ENCODE data around the gene PIP5K1C. TPM values are rescaled to one million over a fixed set of nuclear protein-coding genes. Genes with fewer than 3 reads are reported as not detected.

PIP5K1C gene
- total and polyA plus RNA-seq, 10 of the 15 experiments (the other 5 are each of a cell fraction or from before 2014, with no cell fraction given), result 0.39 to 19.6 (median 5.3) TPM

- Histone ChIP-seq H3K79me2 (ENCODE audit: control insufficient read depth, insufficient read depth, low read length) (peaks cover 16% of the 10 kb centered on the region), H4K20me1 (ENCODE audit: control insufficient read depth, insufficient read depth) (no peaks in the 10 kb centered on the region), H3K4me2 (ENCODE audit: control insufficient read depth, insufficient read depth) (peak overlapping the region; percentile 93), H3K4me1 (ENCODE audit: control insufficient read depth, insufficient read depth, low read length) (peaks cover 28% of the 10 kb centered on the region), H3K36me3 (ENCODE audit: control insufficient read depth in 2 of 2, insufficient read depth in 2 of 2, low read length in 1 of 2) (peaks cover 3 to 5% of the 10 kb centered on the region in 2 experiments; a peak in 3 of 4 replicates), H3K27ac (ENCODE audit: control insufficient read depth, insufficient read depth) (peak overlapping the region; percentile 68), H2AFZ (ENCODE audit: control insufficient read depth, low read depth, low read length) (peak overlapping the region; percentile 13; the same call in 1 of the 2 replicates), H3K9ac (ENCODE audit: control insufficient read depth, insufficient read depth, low read length) (peak overlapping the region; percentile 68; the same call in 1 of the 2 replicates), H3K4me3 (peak overlapping the region; percentile 74; the same call in 1 of the 2 replicates), H3K27me3 (replicated peaks in 1 of 2; ENCODE audit: control insufficient read depth in 2 of 2, insufficient read depth in 2 of 2, low read length in 1 of 2) (no peaks in the 10 kb centered on the region), H3K9me3 (replicated peaks; ENCODE audit: control insufficient read depth, insufficient read depth, low read length) (peaks cover 7% of the 10 kb centered on the region)
- ChIA-PET RAD21 (ENCODE audit: unreplicated experiment) (no interaction called here), POLR2A (interaction anchor here (1.8 kb wide), 1 partner anchor 11 kb away, joined by 13 read pairs; no protein-coding TSS in a partner anchor), SMC1A (ENCODE audit: uncharacterized antibody, unreplicated experiment) (no interaction called here), CTCF (interaction anchor here (1.1 to 2.7 kb wide), 4 partner anchors 10 to 22 kb away, joined by 4 to 8 read pairs (median 6); no protein-coding TSS in a partner anchor)
- 46% methylated on average over 12 of the region's 12 CpGs for WGBS (ENCODE audit: insufficient coverage, insufficient replicate concordance, low lambda C conversion rate, missing lambda C conversion rate)
- DNase-seq (ENCODE audit: low read depth, low spot score), result no peak
- in situ Hi-C loops (cut with MboI) (no loop called here), intact Hi-C loops (cut with micrococcal nuclease; ENCODE audit: unreplicated experiment) (no loop called here)
- BruUV-seq (replicated peaks), result no TSS peak
- FAIRE-seq, result no peak
- no peak; the same call in 2 of the 3 replicates for ATAC-seq
- TF ChIP-seq YY1 (IDR thresholded peaks at IDR 0.05; ENCODE audit: low read depth, low read length) (no peak), TCF3 (IDR thresholded peaks at IDR 0.05; ENCODE audit: borderline replicate concordance, insufficient read depth, low read depth, low read length) (0 out of 2 replicates have a peak, but pooled peaks have one; percentile 34), KDM1A (IDR thresholded peaks at IDR 0.05; ENCODE audit: borderline replicate concordance) (no peak), POU2F2 (IDR thresholded peaks at IDR 0.05; ENCODE audit: borderline replicate concordance, low read depth, low read length) (0 out of 3 replicates have a peak, but pooled peaks have one; percentile 67), HDAC2 (IDR thresholded peaks at IDR 0.05) (no peak), NR2F1 (conservative IDR thresholded peaks at IDR 0.05) (no peak), PRDM15 (CRISPR knock-in tag; IDR thresholded peaks at IDR 0.05) (no peak), ESRRA (IDR thresholded peaks at IDR 0.05; ENCODE audit: low read length) (no peak), SMARCA5 (IDR thresholded peaks at IDR 0.05) (no peak), CBX5 (IDR thresholded peaks at IDR 0.05; ENCODE audit: low read depth) (no peak)
- TF ChIP-seq, protein P1, sequence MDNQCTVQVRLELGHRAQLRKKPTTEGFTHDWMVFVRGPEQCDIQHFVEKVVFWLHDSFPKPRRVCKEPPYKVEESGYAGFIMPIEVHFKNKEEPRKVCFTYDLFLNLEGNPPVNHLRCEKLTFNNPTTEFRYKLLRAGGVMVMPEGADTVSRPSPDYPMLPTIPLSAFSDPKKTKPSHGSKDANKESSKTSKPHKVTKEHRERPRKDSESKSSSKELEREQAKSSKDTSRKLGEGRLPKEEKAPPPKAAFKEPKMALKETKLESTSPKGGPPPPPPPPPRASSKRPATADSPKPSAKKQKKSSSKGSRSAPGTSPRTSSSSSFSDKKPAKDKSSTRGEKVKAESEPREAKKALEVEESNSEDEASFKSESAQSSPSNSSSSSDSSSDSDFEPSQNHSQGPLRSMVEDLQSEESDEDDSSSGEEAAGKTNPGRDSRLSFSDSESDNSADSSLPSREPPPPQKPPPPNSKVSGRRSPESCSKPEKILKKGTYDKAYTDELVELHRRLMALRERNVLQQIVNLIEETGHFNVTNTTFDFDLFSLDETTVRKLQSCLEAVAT (IDR thresholded peaks at IDR 0.05), result 0 out of 2 replicates have a peak, but pooled peaks have one; percentile 43
- TF ChIP-seq, protein P2, sequence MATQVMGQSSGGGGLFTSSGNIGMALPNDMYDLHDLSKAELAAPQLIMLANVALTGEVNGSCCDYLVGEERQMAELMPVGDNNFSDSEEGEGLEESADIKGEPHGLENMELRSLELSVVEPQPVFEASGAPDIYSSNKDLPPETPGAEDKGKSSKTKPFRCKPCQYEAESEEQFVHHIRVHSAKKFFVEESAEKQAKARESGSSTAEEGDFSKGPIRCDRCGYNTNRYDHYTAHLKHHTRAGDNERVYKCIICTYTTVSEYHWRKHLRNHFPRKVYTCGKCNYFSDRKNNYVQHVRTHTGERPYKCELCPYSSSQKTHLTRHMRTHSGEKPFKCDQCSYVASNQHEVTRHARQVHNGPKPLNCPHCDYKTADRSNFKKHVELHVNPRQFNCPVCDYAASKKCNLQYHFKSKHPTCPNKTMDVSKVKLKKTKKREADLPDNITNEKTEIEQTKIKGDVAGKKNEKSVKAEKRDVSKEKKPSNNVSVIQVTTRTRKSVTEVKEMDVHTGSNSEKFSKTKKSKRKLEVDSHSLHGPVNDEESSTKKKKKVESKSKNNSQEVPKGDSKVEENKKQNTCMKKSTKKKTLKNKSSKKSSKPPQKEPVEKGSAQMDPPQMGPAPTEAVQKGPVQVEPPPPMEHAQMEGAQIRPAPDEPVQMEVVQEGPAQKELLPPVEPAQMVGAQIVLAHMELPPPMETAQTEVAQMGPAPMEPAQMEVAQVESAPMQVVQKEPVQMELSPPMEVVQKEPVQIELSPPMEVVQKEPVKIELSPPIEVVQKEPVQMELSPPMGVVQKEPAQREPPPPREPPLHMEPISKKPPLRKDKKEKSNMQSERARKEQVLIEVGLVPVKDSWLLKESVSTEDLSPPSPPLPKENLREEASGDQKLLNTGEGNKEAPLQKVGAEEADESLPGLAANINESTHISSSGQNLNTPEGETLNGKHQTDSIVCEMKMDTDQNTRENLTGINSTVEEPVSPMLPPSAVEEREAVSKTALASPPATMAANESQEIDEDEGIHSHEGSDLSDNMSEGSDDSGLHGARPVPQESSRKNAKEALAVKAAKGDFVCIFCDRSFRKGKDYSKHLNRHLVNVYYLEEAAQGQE (IDR thresholded peaks at IDR 0.05; ENCODE audit: low read depth, low read length), result no peak
- TF ChIP-seq, protein P3, sequence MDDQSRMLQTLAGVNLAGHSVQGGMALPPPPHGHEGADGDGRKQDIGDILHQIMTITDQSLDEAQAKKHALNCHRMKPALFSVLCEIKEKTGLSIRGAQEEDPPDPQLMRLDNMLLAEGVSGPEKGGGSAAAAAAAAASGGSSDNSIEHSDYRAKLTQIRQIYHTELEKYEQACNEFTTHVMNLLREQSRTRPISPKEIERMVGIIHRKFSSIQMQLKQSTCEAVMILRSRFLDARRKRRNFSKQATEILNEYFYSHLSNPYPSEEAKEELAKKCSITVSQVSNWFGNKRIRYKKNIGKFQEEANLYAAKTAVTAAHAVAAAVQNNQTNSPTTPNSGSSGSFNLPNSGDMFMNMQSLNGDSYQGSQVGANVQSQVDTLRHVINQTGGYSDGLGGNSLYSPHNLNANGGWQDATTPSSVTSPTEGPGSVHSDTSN (IDR thresholded peaks at IDR 0.05; ENCODE audit: insufficient replicate concordance, low read depth, low read length), result peak; percentile 30
Measured at GRCh38 chr19:3687393-3687773, 12.9 kb downstream of the PIP5K1C start.
